ENCODE results near the gene LHB.
A peak's percentile ranks its signal among the peaks of the same experiment; 100 is the strongest.

Gene LHB

DNA sequence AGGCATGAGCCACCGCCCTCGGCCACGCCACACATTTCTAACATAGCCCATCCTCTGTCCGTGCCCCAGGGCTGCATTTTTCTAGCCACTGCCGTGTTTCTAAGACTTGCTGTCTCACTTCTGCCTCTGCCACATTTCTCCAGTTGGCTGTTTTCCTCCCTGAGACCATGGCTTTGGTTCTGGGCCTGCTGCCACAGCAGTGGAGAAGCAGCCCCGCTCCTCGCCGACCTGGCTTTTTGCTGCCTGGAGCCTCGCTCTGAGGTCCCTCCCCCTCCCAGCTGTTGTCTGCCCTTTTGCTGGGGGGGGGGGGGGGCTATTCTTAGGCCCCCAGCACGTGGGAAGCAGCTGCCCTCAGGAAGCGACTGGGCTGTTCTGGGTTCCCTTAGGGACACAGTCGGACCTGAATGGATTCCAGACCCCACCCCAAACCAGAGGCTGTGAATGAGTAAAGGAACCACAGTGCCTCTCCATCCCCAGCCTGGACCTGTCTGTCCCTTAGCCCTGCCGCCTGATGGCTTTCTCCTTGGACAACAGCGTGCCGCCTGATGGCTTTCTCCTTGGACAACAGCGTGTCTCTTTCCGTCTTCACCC is 27.1 kb downstream of the LHB start:
- Mint-ChIP-seq H3K36me3 (peaks cover 23% of the 10 kb centered on the region), H3K27me3 (no peaks in the 10 kb centered on the region), H3K27ac (peak overlapping the region; percentile 46), H3K4me1 (peaks cover 31% of the 10 kb centered on the region), H3K9me3 (no peaks in the 10 kb centered on the region), H3K4me3 (no peak overlapping the region)
- DNase-seq = no peak
- CTCF ChIA-PET = no interaction called here

DNA sequence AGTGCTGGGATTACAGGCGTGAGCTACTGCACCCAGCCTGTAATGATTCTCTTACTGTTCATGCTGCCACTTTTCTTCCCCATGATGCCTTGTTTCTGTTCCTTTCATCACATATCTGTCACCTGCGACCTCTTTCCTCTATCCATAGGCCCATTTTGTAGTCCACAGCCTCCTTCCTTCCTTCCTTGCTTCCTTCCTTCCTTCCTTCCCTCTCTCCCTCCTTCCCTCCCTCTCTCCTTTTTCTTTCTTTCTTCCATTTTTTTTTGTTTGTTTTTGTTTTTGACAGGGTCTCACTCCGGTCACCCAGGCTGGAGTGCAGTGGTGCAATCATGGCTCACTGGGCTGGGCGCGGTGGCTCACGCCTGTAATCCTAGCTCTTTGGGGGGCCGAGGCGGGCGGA is 28.0 kb downstream of the LHB start:
- peaks cover 23% of the 10 kb centered on the region for H3K36me3 Mint-ChIP-seq
- H3K9me3 Mint-ChIP-seq = no peaks in the 10 kb centered on the region
- peaks cover 24% of the 10 kb centered on the region for H3K4me1 Mint-ChIP-seq
- no peak overlapping the region for H3K27ac Mint-ChIP-seq
- no peak overlapping the region for H3K4me3 Mint-ChIP-seq
- no peaks in the 10 kb centered on the region for H3K27me3 Mint-ChIP-seq
- no peak for DNase-seq
- CTCF ChIA-PET = interaction anchor here (0.7 to 1.0 kb wide), 2 partner anchors 18 to 351 kb away, joined by 3 read pairs; no protein-coding TSS in a partner anchor

DNA sequence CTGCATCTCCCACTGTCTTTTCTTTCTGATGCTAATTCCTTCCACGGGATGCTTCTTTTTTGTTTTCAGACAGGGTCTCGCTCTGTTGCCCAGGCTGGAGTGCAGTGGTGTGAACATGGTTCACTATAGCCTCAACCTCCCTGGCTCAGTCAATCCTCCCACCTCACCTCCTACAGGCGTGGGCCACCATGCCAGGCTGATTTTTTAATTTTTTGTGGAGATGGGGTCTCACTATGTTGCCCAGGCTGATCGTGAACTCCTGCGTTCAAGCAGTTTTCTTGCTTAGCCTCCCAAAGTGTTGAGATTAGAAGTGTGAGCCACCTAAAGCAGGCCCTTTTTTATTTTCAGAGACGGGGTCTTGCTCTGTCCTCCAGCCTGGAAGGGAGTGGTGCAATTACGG is 28.6 kb downstream of the LHB start:
- Mint-ChIP-seq H3K9me3 (no peaks in the 10 kb centered on the region), H3K4me3 (no peak overlapping the region), H3K36me3 (peaks cover 25% of the 10 kb centered on the region), H3K27me3 (no peaks in the 10 kb centered on the region), H3K4me1 (peaks cover 21% of the 10 kb centered on the region), H3K27ac (peak overlapping the region; percentile 19)
- DNase-seq = no peak
- CTCF ChIA-PET = interaction anchor here (0.7 to 1.0 kb wide), 2 partner anchors 18 to 350 kb away, joined by 3 read pairs; no protein-coding TSS in a partner anchor

DNA sequence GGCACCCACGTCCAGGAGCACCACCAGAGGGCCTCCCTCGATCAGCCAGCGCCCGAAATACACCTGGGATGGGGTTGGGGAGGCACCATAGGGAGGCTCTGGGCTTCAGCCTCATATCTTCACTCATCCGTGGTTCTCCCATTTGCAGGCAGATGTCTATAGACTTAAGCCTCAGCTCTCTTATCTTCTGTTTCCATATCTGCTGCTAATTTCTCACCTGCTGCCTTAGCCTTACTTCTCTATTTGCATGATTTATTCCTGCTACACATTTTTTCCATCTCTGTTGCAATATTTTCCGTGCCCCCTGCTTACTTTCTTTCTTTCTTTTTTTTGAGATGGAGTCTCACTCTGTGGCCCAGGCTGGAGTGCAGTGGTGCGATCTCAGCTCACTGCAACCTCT is 29.6 kb downstream of the LHB start:
- Mint-ChIP-seq H3K9me3 (no peaks in the 10 kb centered on the region), H3K27ac (no peak overlapping the region), H3K36me3 (peaks cover 31% of the 10 kb centered on the region), H3K4me3 (no peak overlapping the region), H3K27me3 (no peaks in the 10 kb centered on the region), H3K4me1 (peaks cover 19% of the 10 kb centered on the region)
- DNase-seq = no peak
- CTCF ChIA-PET = no interaction called here

DNA sequence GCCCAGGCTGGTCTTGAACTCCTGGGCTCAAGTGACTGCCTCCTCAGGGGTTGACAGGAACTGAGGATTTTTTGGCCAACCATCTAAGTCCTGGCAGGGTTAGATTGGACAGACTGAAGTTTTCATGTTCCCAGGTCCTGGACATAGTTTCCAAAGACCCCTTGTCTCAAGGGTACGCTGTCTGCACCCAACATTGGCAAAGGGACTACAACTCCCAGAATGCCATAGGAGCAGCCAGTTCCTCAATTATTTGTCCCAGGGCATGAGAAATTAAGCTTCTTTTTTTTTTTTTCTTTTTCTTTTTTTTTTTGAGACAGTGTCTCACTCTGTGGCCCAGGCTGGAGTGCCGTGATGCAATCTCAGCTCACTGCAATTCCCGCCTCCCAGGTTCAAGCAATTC is 30.7 kb downstream of the LHB start:
- no peaks in the 10 kb centered on the region for H3K27me3 Mint-ChIP-seq
- H3K4me3 Mint-ChIP-seq = no peak overlapping the region
- CTCF ChIA-PET = interaction anchor here (0.8 kb wide), 1 partner anchor 16 kb away, joined by 3 read pairs; no protein-coding TSS in a partner anchor
- H3K36me3 Mint-ChIP-seq = peaks cover 40% of the 10 kb centered on the region
- no peak overlapping the region for H3K27ac Mint-ChIP-seq
- H3K9me3 Mint-ChIP-seq = no peaks in the 10 kb centered on the region
- DNase-seq = no peak
- peaks cover 10% of the 10 kb centered on the region for H3K4me1 Mint-ChIP-seq

DNA sequence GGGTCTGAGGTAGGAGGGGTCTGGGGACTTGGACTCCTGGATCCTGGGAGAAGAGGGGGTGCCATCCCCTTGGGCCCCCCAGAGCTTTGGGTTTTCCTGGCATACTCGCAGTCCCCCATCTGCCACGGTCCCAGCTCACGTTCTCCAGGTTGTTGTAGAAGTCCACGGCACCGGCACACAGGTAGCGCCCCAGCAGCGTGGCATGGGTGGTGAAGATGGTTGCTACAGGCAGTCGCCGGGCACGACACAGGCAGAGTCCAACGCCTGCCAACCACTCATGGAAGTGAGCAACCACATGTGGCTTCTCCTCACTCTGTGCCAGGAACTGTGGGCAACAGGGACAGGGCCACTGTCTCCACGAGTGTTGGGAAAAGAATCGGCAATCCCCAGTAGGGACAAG is 31.2 kb downstream of the LHB start:
- CTCF ChIA-PET = no interaction called here
- H3K36me3 Mint-ChIP-seq = peaks cover 36% of the 10 kb centered on the region

DNA sequence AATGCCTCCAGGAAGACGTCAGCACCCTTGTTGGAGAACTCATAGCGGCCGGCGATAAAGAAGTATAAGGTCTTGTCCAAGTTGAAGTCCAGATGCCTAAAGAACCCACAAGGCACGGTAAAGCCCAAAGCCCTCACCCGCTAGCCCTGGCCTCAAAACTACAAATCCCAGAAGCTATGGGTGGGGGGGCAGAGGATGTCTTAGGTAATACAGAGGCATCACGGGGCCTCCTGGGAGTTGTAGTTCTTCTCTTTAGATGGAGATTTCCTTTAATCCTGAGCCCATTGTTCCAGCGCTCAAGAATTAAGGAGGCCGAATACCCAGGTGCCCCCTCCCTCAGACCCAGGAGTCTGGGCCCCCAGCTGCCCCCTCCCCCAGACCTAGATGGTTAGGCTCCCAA is 34.6 kb downstream of the LHB start:
- Mint-ChIP-seq H3K27ac (no peak overlapping the region), H3K4me3 (no peak overlapping the region)

More for the DNA sequence above, 31.2 kb downstream of the LHB start:
- Mint-ChIP-seq H3K4me3 (no peak overlapping the region), H3K9me3 (no peaks in the 10 kb centered on the region), H3K27ac (no peak overlapping the region), H3K27me3 (no peaks in the 10 kb centered on the region), H3K4me1 (peaks cover 5% of the 10 kb centered on the region)
- DNase-seq = no peak

DNA sequence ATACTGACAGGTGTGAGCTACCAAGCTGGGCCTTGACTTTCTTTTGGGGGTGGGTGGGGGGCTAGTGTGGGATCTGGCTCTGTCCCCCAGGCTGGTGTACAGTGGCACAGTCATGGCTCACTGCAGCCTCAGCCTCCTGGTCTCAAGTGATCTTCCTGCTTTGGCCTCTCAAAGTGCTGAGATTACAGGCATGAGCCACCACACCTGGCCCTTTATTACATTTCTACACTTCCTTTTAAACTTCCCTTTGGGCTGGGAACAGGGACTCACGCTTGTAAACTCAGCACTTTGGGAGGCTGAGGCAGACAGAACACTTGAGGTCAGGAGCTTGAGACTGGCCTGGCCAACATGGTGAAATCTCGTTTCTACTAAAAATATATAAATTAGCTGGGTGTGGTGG is 39.8 kb downstream of the LHB start:
- Mint-ChIP-seq H3K27me3 (no peaks in the 10 kb centered on the region), H3K27ac (no peak overlapping the region), H3K36me3 (peaks cover 33% of the 10 kb centered on the region), H3K4me1 (peaks cover 3% of the 10 kb centered on the region), H3K9me3 (no peaks in the 10 kb centered on the region), H3K4me3 (no peak overlapping the region)
- DNase-seq = no peak
- CTCF ChIA-PET = interaction anchor here (0.9 to 1.9 kb wide), 4 partner anchors 13 to 188 kb away, joined by 3 to 9 read pairs (median 4); partner anchors contain the start of genes GYS1 and RUVBL2

More for the DNA sequence above, 34.6 kb downstream of the LHB start:
- H3K4me1 Mint-ChIP-seq = peaks cover 3% of the 10 kb centered on the region
- CTCF ChIA-PET = no interaction called here
- no peaks in the 10 kb centered on the region for H3K9me3 Mint-ChIP-seq
- no peak for DNase-seq
- no peaks in the 10 kb centered on the region for H3K27me3 Mint-ChIP-seq
- H3K36me3 Mint-ChIP-seq = peaks cover 37% of the 10 kb centered on the region

DNA sequence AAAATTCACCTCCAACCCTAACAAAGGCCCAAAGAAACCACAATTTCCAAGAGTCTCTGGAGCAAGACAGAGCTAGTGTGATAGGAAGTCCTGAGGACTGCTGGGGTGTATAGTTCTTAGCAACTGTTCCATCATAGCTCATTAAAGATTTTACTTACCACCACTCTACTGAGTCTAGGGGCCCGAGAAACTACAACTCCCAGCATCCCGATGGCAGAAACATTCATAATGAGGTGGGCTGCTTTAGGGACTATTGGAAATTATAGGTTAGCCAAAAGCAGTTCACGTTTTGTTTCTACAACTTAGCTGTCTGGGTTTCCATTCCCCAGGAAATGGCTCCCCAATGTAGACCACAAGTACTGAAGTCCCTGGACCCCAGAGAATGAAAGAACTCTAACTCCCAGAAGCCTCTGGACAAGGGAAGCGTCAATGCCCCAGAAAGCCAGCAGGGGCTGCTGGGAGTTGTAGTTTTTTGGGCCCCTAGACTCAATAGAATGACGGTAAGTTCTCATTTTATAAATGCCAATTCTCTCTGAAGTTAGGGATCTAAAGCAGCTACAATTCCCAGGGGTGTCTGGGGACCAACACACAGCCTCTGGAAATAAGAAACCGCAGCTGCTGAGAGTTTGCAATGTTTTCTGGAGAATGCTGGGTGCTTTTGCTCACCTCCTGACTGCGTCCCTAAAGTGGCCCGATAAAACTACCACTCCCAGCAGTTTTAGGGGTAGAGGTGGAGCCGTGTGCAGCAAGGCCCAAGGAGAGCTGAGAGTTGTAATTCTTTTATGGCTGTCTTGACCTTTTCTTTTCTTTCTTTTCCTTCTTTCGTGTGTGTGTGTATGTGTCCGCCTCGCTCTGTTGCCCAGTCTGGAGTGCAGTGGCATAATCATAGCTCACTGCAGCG is 40.7 kb downstream of the LHB start:
- no peaks in the 10 kb centered on the region for H3K9me3 Mint-ChIP-seq
- H3K4me3 Mint-ChIP-seq = no peak overlapping the region
- peaks cover 3% of the 10 kb centered on the region for H3K4me1 Mint-ChIP-seq
- H3K27me3 Mint-ChIP-seq = no peaks in the 10 kb centered on the region
- peaks cover 26% of the 10 kb centered on the region for H3K36me3 Mint-ChIP-seq
- no peak overlapping the region for H3K27ac Mint-ChIP-seq
- DNase-seq = peak; percentile 63
- CTCF ChIA-PET = interaction anchor here (0.9 to 1.9 kb wide), 2 partner anchors 17 to 188 kb away, joined by 3 to 9 read pairs; partner anchors contain the start of genes GYS1 and RUVBL2

DNA sequence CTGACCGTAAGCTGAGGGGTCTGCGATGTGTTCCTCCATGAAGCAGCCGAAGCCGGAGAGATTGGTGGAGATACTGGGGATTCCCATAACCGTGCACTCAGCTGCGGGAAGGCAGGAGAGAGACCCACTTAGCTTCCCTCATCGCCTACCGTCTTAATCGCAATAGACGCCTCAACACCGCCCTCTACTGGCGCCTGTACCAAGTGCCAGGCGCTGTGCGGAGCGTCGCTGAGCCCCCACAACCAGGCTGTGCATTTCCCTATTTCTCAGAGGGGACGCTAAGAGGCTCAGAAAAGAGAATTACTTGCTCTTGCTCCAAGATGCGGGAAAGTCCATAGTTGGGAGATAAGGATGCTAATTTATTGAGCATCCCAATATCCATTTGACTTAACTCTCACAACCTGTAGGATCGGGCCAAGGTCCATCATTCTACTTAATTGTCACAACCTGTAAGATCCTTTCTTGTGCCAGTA is 45.9 kb downstream of the LHB start:
- DNase-seq = peak; percentile 88
- CTCF ChIA-PET = interaction anchor here (0.5 to 2.7 kb wide), 31 partner anchors 9 to 295 kb away, joined by 3 to 22 read pairs (median 4); partner anchors contain the start of genes BAX, BCAT2, DHDH and GYS1
- no peaks in the 10 kb centered on the region for H3K27me3 Mint-ChIP-seq
- no peak overlapping the region for H3K4me3 Mint-ChIP-seq
- H3K4me1 Mint-ChIP-seq = peaks cover 23% of the 10 kb centered on the region
- peaks cover 33% of the 10 kb centered on the region for H3K36me3 Mint-ChIP-seq
- no peaks in the 10 kb centered on the region for H3K9me3 Mint-ChIP-seq
- no peak overlapping the region for H3K27ac Mint-ChIP-seq

DNA sequence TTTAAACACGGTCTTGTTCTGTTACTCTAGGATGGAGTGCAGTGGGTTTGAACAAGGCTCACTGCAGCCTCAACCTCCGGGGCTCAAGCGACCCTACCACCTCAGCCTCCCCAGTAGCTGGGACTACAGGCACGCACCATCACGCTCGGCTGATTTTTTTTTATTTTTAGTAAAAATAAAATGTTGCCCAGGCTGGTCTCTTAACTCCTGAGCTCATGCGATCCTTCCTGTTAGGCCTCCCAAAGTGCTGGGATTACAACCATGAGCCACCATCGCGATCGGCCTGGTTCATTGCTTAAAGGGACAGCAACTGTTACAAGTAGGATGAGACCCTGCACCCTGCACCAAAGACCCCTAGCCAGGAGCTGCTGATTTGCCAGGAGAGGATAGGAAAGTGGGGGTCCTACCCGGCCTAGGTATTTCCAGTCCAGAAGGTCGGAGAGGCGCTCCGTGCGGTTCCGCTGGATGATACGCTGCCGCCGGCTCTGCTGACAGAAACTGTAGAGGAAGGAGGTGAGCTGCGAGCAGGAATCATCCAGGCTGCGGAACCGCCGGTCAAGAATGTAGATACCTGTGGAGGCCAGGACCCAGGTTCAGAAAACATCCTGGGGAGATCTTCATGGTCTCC is 46.6 kb downstream of the LHB start:
- Mint-ChIP-seq H3K4me3 (no peak overlapping the region), H3K27ac (no peak overlapping the region), H3K4me1 (peaks cover 28% of the 10 kb centered on the region), H3K9me3 (no peaks in the 10 kb centered on the region), H3K27me3 (no peaks in the 10 kb centered on the region), H3K36me3 (peaks cover 38% of the 10 kb centered on the region)
- DNase-seq = no peak
- CTCF ChIA-PET = interaction anchor here (0.5 to 2.7 kb wide), 31 partner anchors 8 to 295 kb away, joined by 3 to 22 read pairs (median 4); partner anchors contain the start of genes BAX, BCAT2, DHDH and GYS1

DNA sequence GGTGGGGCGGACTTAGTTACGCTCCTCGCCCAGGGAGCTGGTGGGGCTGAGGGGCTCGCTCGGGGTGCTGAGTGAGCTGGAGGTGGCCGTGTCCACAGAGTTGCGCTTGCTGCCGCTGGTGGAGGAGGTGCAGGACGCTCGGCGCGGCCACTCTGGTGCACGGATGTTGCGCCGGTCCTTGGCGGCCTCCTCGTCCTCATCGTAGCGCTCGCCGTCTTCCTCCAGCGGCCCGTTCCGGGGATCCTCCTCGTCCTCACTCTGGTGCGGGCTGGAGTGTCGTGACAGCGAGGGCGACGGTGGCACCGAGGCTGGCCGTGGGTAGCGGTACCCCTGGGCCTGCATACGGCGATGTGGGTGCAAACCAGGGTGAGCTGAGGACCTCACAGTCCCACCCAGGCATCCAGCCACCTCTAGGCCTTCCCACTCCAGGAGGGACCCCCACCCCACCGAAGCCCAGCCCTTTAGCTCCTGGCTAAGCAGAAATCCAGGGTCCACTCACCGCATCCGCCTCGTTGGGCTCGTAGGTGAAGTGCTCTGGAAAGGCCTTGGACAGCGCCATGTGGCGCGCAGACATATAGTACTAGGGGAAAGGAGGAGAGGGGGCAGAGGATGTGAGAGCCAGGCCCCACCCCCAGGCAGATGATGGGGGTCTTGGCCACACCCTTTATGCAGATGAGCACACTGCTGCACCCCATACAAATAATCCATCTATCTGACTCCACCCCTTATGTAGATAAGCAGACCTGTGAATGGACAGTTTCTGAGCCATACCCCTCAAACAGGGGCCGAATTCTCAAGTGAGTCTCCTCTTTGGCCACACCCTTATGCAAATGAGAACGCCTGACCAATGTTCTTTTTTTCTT is 47.4 kb downstream of the LHB start:
- no peaks in the 10 kb centered on the region for H3K27me3 Mint-ChIP-seq
- no peaks in the 10 kb centered on the region for H3K9me3 Mint-ChIP-seq
- H3K27ac Mint-ChIP-seq = peak overlapping the region; percentile 33
- CTCF ChIA-PET = interaction anchor here (0.6 to 2.7 kb wide), 14 partner anchors 18 to 294 kb away, joined by 3 to 22 read pairs (median 6); partner anchors contain the start of genes DHDH, GYS1, PPP1R15A and RUVBL2
- H3K4me3 Mint-ChIP-seq = no peak overlapping the region
- peaks cover 38% of the 10 kb centered on the region for H3K36me3 Mint-ChIP-seq
- peaks cover 31% of the 10 kb centered on the region for H3K4me1 Mint-ChIP-seq
- no peak for DNase-seq

DNA sequence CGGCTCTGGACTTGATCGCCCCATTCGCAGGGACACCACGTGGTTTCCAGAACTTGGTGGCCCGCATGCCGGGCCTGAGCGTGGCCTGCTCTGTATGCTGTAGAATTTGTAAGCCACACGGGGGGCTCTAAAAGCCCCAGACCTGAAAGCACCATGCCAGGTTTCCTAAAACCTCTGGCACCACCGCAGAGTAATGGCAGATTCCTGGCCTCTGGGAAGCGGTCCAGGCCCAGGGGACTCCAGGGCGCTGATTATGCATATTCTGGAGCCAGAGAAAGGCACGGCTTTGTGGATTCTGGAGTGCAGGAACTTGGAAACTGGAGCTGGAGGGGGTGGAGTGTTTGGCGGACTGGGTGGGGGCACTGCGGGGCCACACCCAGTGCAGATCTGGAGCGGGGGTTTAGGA is 48.1 kb downstream of the LHB start:
- Mint-ChIP-seq H3K27me3 (no peaks in the 10 kb centered on the region), H3K4me1 (peaks cover 38% of the 10 kb centered on the region), H3K27ac (no peak overlapping the region), H3K4me3 (no peak overlapping the region), H3K9me3 (no peaks in the 10 kb centered on the region), H3K36me3 (peaks cover 39% of the 10 kb centered on the region)
- CTCF ChIA-PET = no interaction called here
- no peak for DNase-seq
